ENCODE results near the gene HPSE.
"Not testable (repeated sequence)": the region's sequence is repeated elsewhere in the genome, so short reads cannot be mapped to it uniquely, and the experiment has no call there.

HPSE gene

GRCh38 chr4:83276299-83277040, 58.2 kb downstream of the HPSE start:
- Histone ChIP-seq H3K36me3 (ENCODE audit: insufficient read depth, low read depth, low read length) (peaks cover 29% of the 10 kb centered on the region), H3K27ac (ENCODE audit: low read length) (no peak overlapping the region), H3K4me3 (ENCODE audit: low read length) (no peak overlapping the region), H3K9me3 (ENCODE audit: insufficient read depth, low read depth, low read length) (no peaks in the 10 kb centered on the region), H3K9ac (ENCODE audit: low read depth, low read length) (no peak overlapping the region), H3K27me3 (ENCODE audit: insufficient read depth, low read length) (no peaks in the 10 kb centered on the region), H3K4me1 (ENCODE audit: insufficient read depth, low read length) (no peaks in the 10 kb centered on the region)

- not testable (repeated sequence) for H3K4me3 ChIP-seq (ENCODE audit: low read length); H3K9ac ChIP-seq (ENCODE audit: low read depth, low read length); H3K27me3 ChIP-seq (ENCODE audit: insufficient read depth, low read length); H3K27ac ChIP-seq (ENCODE audit: low read length); H3K4me1 ChIP-seq (ENCODE audit: insufficient read depth, low read length); H3K9me3 ChIP-seq (ENCODE audit: insufficient read depth, low read depth, low read length)
- H3K36me3 ChIP-seq (ENCODE audit: insufficient read depth, low read depth, low read length): peaks cover 38% of the 10 kb centered on the region
Measured at GRCh38 chr4:83273926-83274325, 60.7 kb downstream of the HPSE start.

- H3K36me3 ChIP-seq (ENCODE audit: insufficient read depth, low read depth, low read length): peaks cover 39% of the 10 kb centered on the region
- no peaks in the 10 kb centered on the region for H3K4me1 ChIP-seq (ENCODE audit: insufficient read depth, low read length)
- no peak overlapping the region for H3K27ac ChIP-seq (ENCODE audit: low read length)
- no peak overlapping the region for H3K9ac ChIP-seq (ENCODE audit: low read depth, low read length)
- no peak overlapping the region for H3K4me3 ChIP-seq (ENCODE audit: low read length)
- no peaks in the 10 kb centered on the region for H3K9me3 ChIP-seq (ENCODE audit: insufficient read depth, low read depth, low read length)
- no peaks in the 10 kb centered on the region for H3K27me3 ChIP-seq (ENCODE audit: insufficient read depth, low read length)
Measured at GRCh38 chr4:83272900-83273299, 61.7 kb downstream of the HPSE start.

GRCh38 chr4:83269256-83269655, 65.4 kb downstream of the HPSE start:
- Histone ChIP-seq H3K36me3 (ENCODE audit: insufficient read depth, low read depth, low read length) (peaks cover 45% of the 10 kb centered on the region), H3K27me3 (ENCODE audit: insufficient read depth, low read length) (no peaks in the 10 kb centered on the region), H3K9me3 (ENCODE audit: insufficient read depth, low read depth, low read length) (no peaks in the 10 kb centered on the region), H3K9ac (ENCODE audit: low read depth, low read length) (no peak overlapping the region), H3K4me3 (ENCODE audit: low read length) (no peak overlapping the region), H3K4me1 (ENCODE audit: insufficient read depth, low read length) (no peaks in the 10 kb centered on the region), H3K27ac (ENCODE audit: low read length) (no peak overlapping the region)

GRCh38 chr4:83268491-83268890, 66.2 kb downstream of the HPSE start:
- peaks cover 49% of the 10 kb centered on the region for H3K36me3 ChIP-seq (ENCODE audit: insufficient read depth, low read depth, low read length)
- no peak overlapping the region for H3K27ac ChIP-seq (ENCODE audit: low read length)
- no peak overlapping the region for H3K4me3 ChIP-seq (ENCODE audit: low read length)
- no peaks in the 10 kb centered on the region for H3K9me3 ChIP-seq (ENCODE audit: insufficient read depth, low read depth, low read length)
- H3K27me3 ChIP-seq (ENCODE audit: insufficient read depth, low read length): no peaks in the 10 kb centered on the region
- no peak overlapping the region for H3K9ac ChIP-seq (ENCODE audit: low read depth, low read length)
- H3K4me1 ChIP-seq (ENCODE audit: insufficient read depth, low read length): no peaks in the 10 kb centered on the region

- H3K27ac ChIP-seq (ENCODE audit: low read length): no peak overlapping the region
- no peak overlapping the region for H3K4me3 ChIP-seq (ENCODE audit: low read length)
- H3K9ac ChIP-seq (ENCODE audit: low read depth, low read length): no peak overlapping the region
- H3K36me3 ChIP-seq (ENCODE audit: insufficient read depth, low read depth, low read length): peaks cover 54% of the 10 kb centered on the region
- no peaks in the 10 kb centered on the region for H3K27me3 ChIP-seq (ENCODE audit: insufficient read depth, low read length)
- no peaks in the 10 kb centered on the region for H3K4me1 ChIP-seq (ENCODE audit: insufficient read depth, low read length)
- no peaks in the 10 kb centered on the region for H3K9me3 ChIP-seq (ENCODE audit: insufficient read depth, low read depth, low read length)
Measured at GRCh38 chr4:83267830-83268475, 66.7 kb downstream of the HPSE start.

- Histone ChIP-seq H3K27me3 (ENCODE audit: insufficient read depth, low read length) (no peaks in the 10 kb centered on the region), H3K36me3 (ENCODE audit: insufficient read depth, low read depth, low read length) (peaks cover 55% of the 10 kb centered on the region), H3K9ac (ENCODE audit: low read depth, low read length) (no peak overlapping the region), H3K4me3 (ENCODE audit: low read length) (no peak overlapping the region), H3K4me1 (ENCODE audit: insufficient read depth, low read length) (no peaks in the 10 kb centered on the region), H3K9me3 (ENCODE audit: insufficient read depth, low read depth, low read length) (no peaks in the 10 kb centered on the region), H3K27ac (ENCODE audit: low read length) (no peak overlapping the region)
Measured at GRCh38 chr4:83267121-83267829, 67.4 kb downstream of the HPSE start.

- H3K9ac ChIP-seq (ENCODE audit: low read depth, low read length): no peak overlapping the region
- H3K36me3 ChIP-seq (ENCODE audit: insufficient read depth, low read depth, low read length): peaks cover 53% of the 10 kb centered on the region
- no peaks in the 10 kb centered on the region for H3K4me1 ChIP-seq (ENCODE audit: insufficient read depth, low read length)
- H3K27me3 ChIP-seq (ENCODE audit: insufficient read depth, low read length): no peaks in the 10 kb centered on the region
- no peak overlapping the region for H3K4me3 ChIP-seq (ENCODE audit: low read length)
- no peak overlapping the region for H3K27ac ChIP-seq (ENCODE audit: low read length)
- no peaks in the 10 kb centered on the region for H3K9me3 ChIP-seq (ENCODE audit: insufficient read depth, low read depth, low read length)
Measured at GRCh38 chr4:83266689-83267088, 68.0 kb downstream of the HPSE start.

- Histone ChIP-seq H3K9me3 (ENCODE audit: insufficient read depth, low read depth, low read length) (no peaks in the 10 kb centered on the region), H3K36me3 (ENCODE audit: insufficient read depth, low read depth, low read length) (peaks cover 41% of the 10 kb centered on the region), H3K27me3 (ENCODE audit: insufficient read depth, low read length) (no peaks in the 10 kb centered on the region), H3K4me3 (ENCODE audit: low read length) (no peak overlapping the region), H3K27ac (ENCODE audit: low read length) (no peak overlapping the region), H3K9ac (ENCODE audit: low read depth, low read length) (no peak overlapping the region), H3K4me1 (ENCODE audit: insufficient read depth, low read length) (no peaks in the 10 kb centered on the region)
Measured at GRCh38 chr4:83263106-83263505, 71.5 kb downstream of the HPSE start.

GRCh38 chr4:83262682-83263081, 72.0 kb downstream of the HPSE start:
- Histone ChIP-seq H3K9ac (ENCODE audit: low read depth, low read length) (no peak overlapping the region), H3K36me3 (ENCODE audit: insufficient read depth, low read depth, low read length) (peaks cover 36% of the 10 kb centered on the region), H3K27ac (ENCODE audit: low read length) (no peak overlapping the region), H3K4me1 (ENCODE audit: insufficient read depth, low read length) (no peaks in the 10 kb centered on the region), H3K4me3 (ENCODE audit: low read length) (no peak overlapping the region), H3K27me3 (ENCODE audit: insufficient read depth, low read length) (no peaks in the 10 kb centered on the region), H3K9me3 (ENCODE audit: insufficient read depth, low read depth, low read length) (no peaks in the 10 kb centered on the region)

GRCh38 chr4:83261307-83261706, 73.3 kb downstream of the HPSE start:
- no peak overlapping the region for H3K9ac ChIP-seq (ENCODE audit: low read depth, low read length)
- H3K4me1 ChIP-seq (ENCODE audit: insufficient read depth, low read length): no peaks in the 10 kb centered on the region

GRCh38 chr4:83259586-83259985, 75.1 kb downstream of the HPSE start:
- Histone ChIP-seq H3K4me1 (ENCODE audit: insufficient read depth, low read length) (no peaks in the 10 kb centered on the region; the same call in 1 of the 2 replicates), H3K27ac (ENCODE audit: low read length) (no peak overlapping the region), H3K9me3 (ENCODE audit: insufficient read depth, low read depth, low read length) (no peaks in the 10 kb centered on the region), H3K4me3 (ENCODE audit: low read length) (no peak overlapping the region), H3K9ac (ENCODE audit: low read depth, low read length) (no peak overlapping the region), H3K36me3 (ENCODE audit: insufficient read depth, low read depth, low read length) (peaks cover 17% of the 10 kb centered on the region; the same call in 1 of the 2 replicates), H3K27me3 (ENCODE audit: insufficient read depth, low read length) (no peaks in the 10 kb centered on the region)

More at GRCh38 chr4:83261307-83261706, 73.3 kb downstream of the HPSE start:
- Histone ChIP-seq H3K27me3 (ENCODE audit: insufficient read depth, low read length) (no peaks in the 10 kb centered on the region), H3K27ac (ENCODE audit: low read length) (no peak overlapping the region), H3K9me3 (ENCODE audit: insufficient read depth, low read depth, low read length) (no peaks in the 10 kb centered on the region), H3K4me3 (ENCODE audit: low read length) (no peak overlapping the region), H3K36me3 (ENCODE audit: insufficient read depth, low read depth, low read length) (peaks cover 25% of the 10 kb centered on the region)

All from iPS-20b (cell line).